Skeletal muscle tissue (tissue), 4 donors: ENCODE data around the gene FOXJ3. TPM values are rescaled to one million over a fixed set of nuclear protein-coding genes. Genes with fewer than 3 reads are reported as not detected.

ENCODE experiments used
- H3K27ac ChIP-seq: one replicate; pipeline ENCODE4 v1.7.0; 2013; ENCODE audit warnings: mild to moderate bottlenecking, low read depth, low read length, inconsistent platforms
- H3K27me3 ChIP-seq, 3 donors: one replicate each; pipeline ENCODE4 v1.7.0; 2013; ENCODE audit warnings: low read length in 3 of 3; ENCODE audit not compliant: control insufficient read depth in 3 of 3, insufficient read depth in 3 of 3
- H3K36me3 ChIP-seq, 3 donors: one replicate each; pipeline ENCODE4 v1.7.0; 2013; ENCODE audit warnings: low read length in 3 of 3; ENCODE audit not compliant: control insufficient read depth in 3 of 3, insufficient read depth in 3 of 3
- H3K4me1 ChIP-seq, 3 donors: one replicate each; pipeline ENCODE4 v1.7.0; 2013; ENCODE audit warnings: low read length in 3 of 3, mild to moderate bottlenecking in 3 of 3; ENCODE audit not compliant: control insufficient read depth in 3 of 3, insufficient read depth in 3 of 3
- H3K4me3 ChIP-seq, 3 donors: one replicate each; pipeline ENCODE4 v1.7.0; 2013; ENCODE audit warnings: low read length in 3 of 3
- H3K9ac ChIP-seq, 3 donors: one replicate each; pipeline ENCODE4 v1.7.0; 2013; ENCODE audit warnings: low read length in 3 of 3, mild to moderate bottlenecking in 3 of 3, moderate library complexity in 2 of 3, low read depth in 1 of 3
- H3K9me3 ChIP-seq, 3 donors: one replicate each; pipeline ENCODE4 v1.7.0; 2013; ENCODE audit warnings: low read length in 3 of 3; ENCODE audit not compliant: control insufficient read depth in 3 of 3
- total RNA-seq: library from RNA; depleted of rRNA; stranded (reverse); fragments of >200 nt; gene quantifications from one replicate; pipeline ENCODE4 v1.2.3, GENCODE V29; 2014
- donor health status: Osteomylitis.

Gene FOXJ3
- total RNA-seq, 1 donor from 2014 or later: 65.2 TPM

- Histone ChIP-seq H3K9me3 (no peaks in the 10 kb centered on the region), H3K4me1 (no peaks in the 10 kb centered on the region), H3K4me3 (no peak overlapping the region), H3K27ac (no peak overlapping the region), H3K36me3 (no peaks in the 10 kb centered on the region), H3K27me3 (peaks cover 0 to 5% (median 0%) of the 10 kb centered on the region in 3 donors), H3K9ac (no peak overlapping the region)
Measured at GRCh38 chr1:42364542-42364941, 29.5 kb upstream of the FOXJ3 start.

GRCh38 chr1:42364089-42364488 lies 29.1 kb upstream of the FOXJ3 start:
- no peaks in the 10 kb centered on the region for H3K9me3 ChIP-seq
- peaks cover 0 to 5% (median 0%) of the 10 kb centered on the region in 3 donors for H3K27me3 ChIP-seq

GRCh38 chr1:42359466-42359865 lies 24.4 kb upstream of the FOXJ3 start:
- Histone ChIP-seq H3K9ac (no peak overlapping the region), H3K27me3 (no peaks in the 10 kb centered on the region)

More at GRCh38 chr1:42364089-42364488, 29.1 kb upstream of the FOXJ3 start:
- H3K4me1 ChIP-seq: no peaks in the 10 kb centered on the region
- H3K36me3 ChIP-seq: no peaks in the 10 kb centered on the region
- no peak overlapping the region for H3K9ac ChIP-seq
- no peak overlapping the region for H3K4me3 ChIP-seq
- H3K27ac ChIP-seq: no peak overlapping the region

GRCh38 chr1:42358791-42359190 lies 23.8 kb upstream of the FOXJ3 start:
- no peaks in the 10 kb centered on the region for H3K36me3 ChIP-seq
- H3K4me1 ChIP-seq: no peaks in the 10 kb centered on the region
- no peak overlapping the region for H3K27ac ChIP-seq
- no peaks in the 10 kb centered on the region for H3K27me3 ChIP-seq
- H3K9ac ChIP-seq: no peak overlapping the region
- no peak overlapping the region for H3K4me3 ChIP-seq
- no peaks in the 10 kb centered on the region for H3K9me3 ChIP-seq

More at GRCh38 chr1:42359466-42359865, 24.4 kb upstream of the FOXJ3 start:
- Histone ChIP-seq H3K4me1 (no peaks in the 10 kb centered on the region), H3K9me3 (no peaks in the 10 kb centered on the region), H3K4me3 (no peak overlapping the region), H3K36me3 (no peaks in the 10 kb centered on the region), H3K27ac (no peak overlapping the region)

- H3K4me1 ChIP-seq: no peaks in the 10 kb centered on the region
- H3K27me3 ChIP-seq: peaks cover 4 to 8% (median 5%) of the 10 kb centered on the region in 3 donors
- no peaks in the 10 kb centered on the region for H3K36me3 ChIP-seq
- H3K9ac ChIP-seq: no peak overlapping the region
- H3K4me3 ChIP-seq: no peak overlapping the region
- no peaks in the 10 kb centered on the region for H3K9me3 ChIP-seq
- H3K27ac ChIP-seq: no peak overlapping the region
Measured at GRCh38 chr1:42350086-42350485, 15.1 kb upstream of the FOXJ3 start.

GRCh38 chr1:42348498-42348897 lies 13.5 kb upstream of the FOXJ3 start:
- H3K9ac ChIP-seq: no peak overlapping the region
- peaks cover 2 to 7% (median 5%) of the 10 kb centered on the region in 3 donors for H3K27me3 ChIP-seq
- H3K9me3 ChIP-seq: no peaks in the 10 kb centered on the region
- H3K4me1 ChIP-seq: no peaks in the 10 kb centered on the region
- H3K27ac ChIP-seq: no peak overlapping the region
- H3K4me3 ChIP-seq: no peak overlapping the region
- H3K36me3 ChIP-seq: no peaks in the 10 kb centered on the region

GRCh38 chr1:42343049-42343448 lies 8.0 kb upstream of the FOXJ3 start:
- no peaks in the 10 kb centered on the region for H3K9me3 ChIP-seq
- no peak overlapping the region for H3K27ac ChIP-seq
- no peaks in the 10 kb centered on the region for H3K4me1 ChIP-seq
- H3K36me3 ChIP-seq: no peaks in the 10 kb centered on the region
- no peak overlapping the region for H3K4me3 ChIP-seq
- no peak overlapping the region for H3K9ac ChIP-seq
- H3K27me3 ChIP-seq: no peaks in the 10 kb centered on the region

GRCh38 chr1:42340901-42341300 lies 5.9 kb upstream of the FOXJ3 start:
- H3K4me1 ChIP-seq: peaks cover 2 to 4% (median 3%) of the 10 kb centered on the region in 3 donors
- no peak overlapping the region for H3K4me3 ChIP-seq
- H3K9me3 ChIP-seq: no peaks in the 10 kb centered on the region
- no peaks in the 10 kb centered on the region for H3K27me3 ChIP-seq
- H3K27ac ChIP-seq: no peak overlapping the region
- no peak overlapping the region for H3K9ac ChIP-seq
- no peaks in the 10 kb centered on the region for H3K36me3 ChIP-seq

GRCh38 chr1:42340093-42340492 lies 5.1 kb upstream of the FOXJ3 start:
- Histone ChIP-seq H3K27ac (no peak overlapping the region), H3K4me1 (peaks cover 3 to 11% (median 6%) of the 10 kb centered on the region in 3 donors), H3K9ac (no peak overlapping the region), H3K36me3 (no peaks in the 10 kb centered on the region), H3K27me3 (no peaks in the 10 kb centered on the region), H3K4me3 (no peak overlapping the region), H3K9me3 (no peaks in the 10 kb centered on the region)

- H3K9ac ChIP-seq: no peak overlapping the region
Measured at GRCh38 chr1:42336978-42337377, 1.9 kb upstream of the FOXJ3 start.

More at GRCh38 chr1:42336978-42337377, 1.9 kb upstream of the FOXJ3 start:
- H3K4me3 ChIP-seq: no peak overlapping the region
- H3K4me1 ChIP-seq: peaks cover 18 to 31% (median 22%) of the 10 kb centered on the region in 3 donors
- no peak overlapping the region for H3K27ac ChIP-seq
- H3K36me3 ChIP-seq: no peaks in the 10 kb centered on the region
- no peaks in the 10 kb centered on the region for H3K9me3 ChIP-seq
- no peaks in the 10 kb centered on the region for H3K27me3 ChIP-seq
